Panc1 (cell line): Measurements from ENCODE around the gene GNMT. TPM values are rescaled to one million over a fixed set of nuclear protein-coding genes. Genes with fewer than 3 reads are reported as not detected.
"Not testable (repeated sequence)": the region's sequence is repeated elsewhere in the genome, so short reads cannot be mapped to it uniquely, and the experiment has no call there.

Experiments used
- ATAC-seq: fragments of 200-7000 bp; cut with Tn5 transposase; 2 replicates; pipeline ENCODE4 v1.9.1; 2020; ENCODE audit warnings: mild to moderate bottlenecking, moderate library complexity
- BruUV-seq: library from RNA; stranded (reverse); fragments of 400-500 nt; replicated peaks from 2 replicates; lab custom pipeline; 2021; lab: Mats Ljungman, UMichigan
- CTCF ChIA-PET: fragments of 300-600 bp; sonication (Branson Sonifier 250); formaldehyde crosslinking; loops from one replicate; lab custom pipeline; 2022; ENCODE audit warnings: antibody characterized with exemption; lab: Charles Lee
- POLR2A ChIA-PET: fragments of 300-600 bp; sonication (Branson Sonifier 250); formaldehyde crosslinking; loops from one replicate; lab custom pipeline; 2022; ENCODE audit warnings: antibody characterized with exemption; lab: Charles Lee
- DNase-seq: peaks from one replicate; pipeline ENCODE4 v3.0.0-alpha.2; 2010; ENCODE audit warnings: low read depth, low spot score
- H3K27ac ChIP-seq: 2 replicates; pipeline ENCODE4 v1.5.1; 2011; ENCODE audit warnings: mild to moderate bottlenecking, low read length, inconsistent platforms
- H3K27me3 ChIP-seq: fragments of 200-500 bp; sonication (Bioruptor generic); 2 replicates; pipeline ENCODE4 v1.6.0; 2014; ENCODE audit warnings: low read length, inconsistent platforms; ENCODE audit not compliant: control insufficient read depth, insufficient read depth
- H3K36me3 ChIP-seq: fragments of 200-500 bp; sonication (Bioruptor generic); 2 replicates; pipeline ENCODE4 v1.5.1; 2014; ENCODE audit warnings: inconsistent platforms, mild to moderate bottlenecking, low read length, moderate library complexity; ENCODE audit not compliant: control insufficient read depth, insufficient read depth
- H3K4me1 ChIP-seq: 2 replicates; pipeline ENCODE4 v1.5.1; 2011; ENCODE audit warnings: inconsistent platforms, mild to moderate bottlenecking, low read length, moderate library complexity; ENCODE audit not compliant: control insufficient read depth, insufficient read depth
- H3K4me3 ChIP-seq, 2 experiments: 2 replicates each; pipeline ENCODE4 v1.5.1; 2011 to 2012; ENCODE audit warnings: low read depth in 2 of 2, low read length in 2 of 2, mild to moderate bottlenecking in 2 of 2, inconsistent platforms in 1 of 2, moderate library complexity in 1 of 2
- H3K9me3 ChIP-seq: fragments of 200-500 bp; sonication (Bioruptor generic); 2 replicates; pipeline ENCODE4 v1.5.1; 2014; ENCODE audit warnings: low read depth, mild to moderate bottlenecking, inconsistent platforms, low read length, moderate library complexity; ENCODE audit not compliant: control insufficient read depth, insufficient read depth
- POLR2AphosphoS5 ChIP-seq: IDR thresholded peaks from 2 replicates; pipeline ENCODE4 v1.6.1; 2012; ENCODE audit warnings: mild to moderate bottlenecking, low read depth, low read length, moderate library complexity
- REST ChIP-seq, 2 experiments: IDR thresholded peaks; 2 replicates each; pipeline ENCODE4 v1.6.1; 2011 to 2012; ENCODE audit warnings: low read depth in 2 of 2, control low read depth in 1 of 2, low read length in 1 of 2, mild to moderate bottlenecking in 1 of 2, moderate library complexity in 1 of 2; ENCODE audit not compliant: insufficient read depth in 1 of 2
- SIN3A ChIP-seq: IDR thresholded peaks from 2 replicates; pipeline ENCODE4 v1.6.1; 2012; ENCODE audit warnings: low read depth, mild to moderate bottlenecking, low read length, moderate library complexity, borderline replicate concordance; ENCODE audit not compliant: insufficient read depth
- TCF7L2 ChIP-seq: IDR thresholded peaks from 2 replicates; pipeline ENCODE4 v1.6.1; 2011; ENCODE audit warnings: mild to moderate bottlenecking, low read depth, low read length, inconsistent platforms
- in situ Hi-C: cut with HindIII; loops from 2 replicates; pipeline ENCODE4 v1.10.0; 2016; ENCODE audit warnings: low sequenced_read_pairs, low pct_unique_long_range_greater_than_20kb
- intact Hi-C: fragments of 100-400 bp; cut with micrococcal nuclease; formaldehyde crosslinking; loops from one replicate; pipeline ENCODE4 v1.10.0; 2022; ENCODE audit not compliant: unreplicated experiment
- total RNA-seq: library from RNA; stranded (reverse); gene quantifications from one replicate; pipeline ENCODE4 v1.2.1, GENCODE V29; 2021; ENCODE audit not compliant: unreplicated experiment
- TF ChIP-seq, protein P1 (sequence below): fragments of 450-650 bp; IDR thresholded peaks from 2 replicates; pipeline ENCODE4 v1.5.1; 2017; ENCODE audit warnings: mild to moderate bottlenecking

Gene GNMT
- total RNA-seq, 1 experiment from 2014 or later, result 0.72 TPM

- DNase-seq (no peak), ATAC-seq (no peak)
- in situ Hi-C loops, result no loop called here
- BruUV-seq, result no TSS peak
- Histone ChIP-seq H3K36me3 (peaks cover 3% of the 10 kb centered on the region; the same call in 1 of the 2 replicates), H3K4me3 (no peak overlapping the region), H3K4me1 (no peaks in the 10 kb centered on the region), H3K27ac (no peak overlapping the region), H3K9me3 (no peaks in the 10 kb centered on the region), H3K27me3 (no peaks in the 10 kb centered on the region)
- TF ChIP-seq, protein P1, sequence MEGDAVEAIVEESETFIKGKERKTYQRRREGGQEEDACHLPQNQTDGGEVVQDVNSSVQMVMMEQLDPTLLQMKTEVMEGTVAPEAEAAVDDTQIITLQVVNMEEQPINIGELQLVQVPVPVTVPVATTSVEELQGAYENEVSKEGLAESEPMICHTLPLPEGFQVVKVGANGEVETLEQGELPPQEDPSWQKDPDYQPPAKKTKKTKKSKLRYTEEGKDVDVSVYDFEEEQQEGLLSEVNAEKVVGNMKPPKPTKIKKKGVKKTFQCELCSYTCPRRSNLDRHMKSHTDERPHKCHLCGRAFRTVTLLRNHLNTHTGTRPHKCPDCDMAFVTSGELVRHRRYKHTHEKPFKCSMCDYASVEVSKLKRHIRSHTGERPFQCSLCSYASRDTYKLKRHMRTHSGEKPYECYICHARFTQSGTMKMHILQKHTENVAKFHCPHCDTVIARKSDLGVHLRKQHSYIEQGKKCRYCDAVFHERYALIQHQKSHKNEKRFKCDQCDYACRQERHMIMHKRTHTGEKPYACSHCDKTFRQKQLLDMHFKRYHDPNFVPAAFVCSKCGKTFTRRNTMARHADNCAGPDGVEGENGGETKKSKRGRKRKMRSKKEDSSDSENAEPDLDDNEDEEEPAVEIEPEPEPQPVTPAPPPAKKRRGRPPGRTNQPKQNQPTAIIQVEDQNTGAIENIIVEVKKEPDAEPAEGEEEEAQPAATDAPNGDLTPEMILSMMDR, result no peak
- no peak for TF ChIP-seq TCF7L2
- no peak for TF ChIP-seq POLR2AphosphoS5
- intact Hi-C loops, result no loop called here
- POLR2A ChIA-PET, result no interaction called here
- CTCF ChIA-PET, result no interaction called here
Observed at GRCh38 chr6:42993445-42993844, 32.9 kb downstream of the GNMT start.

DNA sequence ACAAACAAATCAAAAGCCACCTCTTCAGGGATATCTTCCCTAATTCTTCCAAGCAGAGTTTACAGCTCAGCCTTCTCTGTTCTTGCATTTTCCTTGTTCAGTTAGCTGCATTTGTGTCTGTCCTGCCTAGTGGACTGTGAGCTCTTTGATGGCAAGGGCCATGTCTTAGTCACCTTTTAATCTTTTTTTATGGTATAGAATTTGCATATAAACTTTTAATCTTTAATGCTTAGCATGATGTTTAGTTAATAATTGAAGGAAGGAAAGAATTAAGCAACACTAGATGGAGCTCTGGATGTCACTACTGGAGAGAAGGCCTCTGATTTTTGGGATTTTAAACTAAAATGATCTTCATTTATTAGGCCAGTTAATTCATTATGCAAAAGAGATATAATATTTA is 36.0 kb downstream of the GNMT start:
- intact Hi-C loops (no loop called here), in situ Hi-C loops (no loop called here)
- DNase-seq (no peak), ATAC-seq (no peak)
- no peaks in the 10 kb centered on the region for H3K36me3 ChIP-seq
- BruUV-seq, result no TSS peak
- ChIA-PET CTCF (no interaction called here), POLR2A (interaction anchor here (0.6 to 0.7 kb wide), 2 partner anchors 36 to 238 kb away, joined by 3 to 5 read pairs; partner anchors contain the start of gene GNMT)
- no peaks in the 10 kb centered on the region for H3K4me1 ChIP-seq
- no peaks in the 10 kb centered on the region for H3K9me3 ChIP-seq
- H3K27me3 ChIP-seq, result no peaks in the 10 kb centered on the region
- TF ChIP-seq TCF7L2 (no peak), SIN3A (no peak), REST (IDR thresholded peaks at IDR 0.05; ENCODE audit: insufficient read depth in 1 of 2, low read depth in 2 of 2, low read length in 1 of 2) (no peak), POLR2AphosphoS5 (no peak)
- TF ChIP-seq, protein P1, result no peak
- H3K27ac ChIP-seq, result no peak overlapping the region
- H3K4me3 ChIP-seq, result no peak overlapping the region

GRCh38 chr6:42998205-42998604 is 37.7 kb downstream of the GNMT start:
- POLR2A ChIA-PET, intact Hi-C loops: not testable (repeated sequence)

More at GRCh38 chr6:42998205-42998604, 37.7 kb downstream of the GNMT start:
- in situ Hi-C loops, CTCF ChIA-PET, H3K4me3 ChIP-seq, BruUV-seq, H3K27me3 ChIP-seq, H3K9me3 ChIP-seq, H3K36me3 ChIP-seq, ATAC-seq, H3K4me1 ChIP-seq, H3K27ac ChIP-seq, DNase-seq: not testable (repeated sequence)
